GM23248 (cell line): ENCODE measurements around the gene MAML2.

Experiments
- EZH2 ChIP-seq: fragments of 200-600 bp; sonication (generic); IDR thresholded peaks from 2 replicates; pipeline ENCODE4 v1.6.1; 2018; ENCODE audit warnings: antibody characterized with exemption, mild to moderate bottlenecking; ENCODE audit not compliant: insufficient read depth, poor library complexity, severe bottlenecking
- EZH2phosphoT487 ChIP-seq: fragments of 200-600 bp; sonication (generic); IDR thresholded peaks from 2 replicates; pipeline ENCODE4 v1.6.1; 2018; ENCODE audit warnings: antibody characterized with exemption, moderate library complexity, mild to moderate bottlenecking, low read depth; ENCODE audit not compliant: insufficient read depth

DNA sequence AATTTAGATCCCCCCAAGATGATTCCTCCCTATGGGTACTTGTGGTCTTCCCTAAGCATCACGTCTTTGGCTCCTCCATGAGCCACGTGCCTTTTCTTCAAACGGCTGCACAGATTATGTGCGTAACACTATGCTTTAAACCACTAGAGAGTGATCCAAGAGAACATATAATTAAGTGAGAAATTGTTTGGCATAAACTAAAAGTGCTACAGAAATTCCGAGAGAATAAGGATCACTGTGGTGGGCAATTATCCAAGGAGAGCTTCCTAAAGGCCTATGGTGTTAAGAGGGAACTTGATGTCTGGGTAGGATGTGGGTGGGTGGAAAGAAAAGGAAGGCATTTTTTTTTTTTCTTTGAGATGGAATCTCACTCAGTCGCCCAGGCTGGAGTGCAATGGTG is 110.9 kb downstream of the MAML2 start:
- TF ChIP-seq EZH2 = no peak
- TF ChIP-seq EZH2phosphoT487 = no peak
